ENCODE data around the gene FOXP4. TPM values are rescaled to one million over a fixed set of nuclear protein-coding genes. Genes with fewer than 3 reads are reported as not detected.

FOXP4 gene
- total RNA-seq, 1 experiment from 2014 or later: 32.3 TPM

GRCh38 chr6:41596096-41596685, 50.0 kb downstream of the FOXP4 start:
- DNase-seq (ENCODE audit: low read depth, low spot score) (no peak), ATAC-seq (no peak)
- no peaks in the 10 kb centered on the region for H3K9me3 ChIP-seq (ENCODE audit: control insufficient read depth in 1 of 2, insufficient read depth in 1 of 2, low read depth in 1 of 2, low read length in 2 of 2)
- H2AFZ ChIP-seq (ENCODE audit: low read depth, low read length, poor library complexity, severe bottlenecking): no peak overlapping the region
- ChIA-PET RAD21 (ENCODE audit: low non-redundant PET in 1 of 2, low total read pairs in 2 of 2, uncharacterized antibody in 2 of 2, unreplicated experiment in 2 of 2) (no interaction called here), POLR2A (no interaction called here), CTCF (interaction anchor here (1.2 to 1.4 kb wide), 2 partner anchors 86 to 228 kb away, joined by 3 to 4 read pairs; no protein-coding TSS in a partner anchor)
- peaks cover 4 to 12% of the 10 kb centered on the region in 2 experiments; a peak in 2 of 4 replicates for H3K36me3 ChIP-seq (ENCODE audit: control insufficient read depth in 1 of 2, insufficient read depth in 2 of 2, low read length in 2 of 2)
- no peaks in the 10 kb centered on the region for H3K9me2 ChIP-seq (ENCODE audit: insufficient read depth)
- peaks cover 0 to 3% of the 10 kb centered on the region in 2 experiments; a peak in 1 of 4 replicates for H3K4me1 ChIP-seq (ENCODE audit: control insufficient read depth in 1 of 2, insufficient read depth in 2 of 2, low read length in 2 of 2)
- intact Hi-C loops (cut with micrococcal nuclease): no loop called here
- no TSS peak for BruUV-seq (replicated peaks)
- no peak overlapping the region for H3K4me3 ChIP-seq (replicated peaks in 1 of 2; ENCODE audit: low read depth in 1 of 2, low read length in 2 of 2)
- H3K9ac ChIP-seq (ENCODE audit: low read length): no peak overlapping the region
- TF ChIP-seq FOSL1 (IDR thresholded peaks at IDR 0.05; ENCODE audit: low read depth) (no peak), POLR2AphosphoS5 (IDR thresholded peaks at IDR 0.05; ENCODE audit: low read depth, low read length) (no peak), CTCF (IDR thresholded peaks at IDR 0.05 in 2 of 3, conservative IDR thresholded peaks at IDR 0.05 in 1 of 3; ENCODE audit: borderline replicate concordance in 1 of 3, insufficient read depth in 1 of 3, low read depth in 2 of 3, low read length in 2 of 3) (no peak), SP1 (IDR thresholded peaks at IDR 0.05; ENCODE audit: low read depth) (no peak), ATF3 (IDR thresholded peaks at IDR 0.05) (no peak), MAX (IDR thresholded peaks at IDR 0.05) (no peak), EZH2phosphoT487 (IDR thresholded peaks at IDR 0.05; ENCODE audit: borderline replicate concordance) (no peak), SIN3A (IDR thresholded peaks at IDR 0.05; ENCODE audit: low read depth) (no peak), SRF (IDR thresholded peaks at IDR 0.05; ENCODE audit: low read depth) (no peak), TCF7L2 (IDR thresholded peaks at IDR 0.05; ENCODE audit: borderline replicate concordance, extremely low read depth, insufficient read depth, insufficient read length) (no peak), CEBPB (IDR thresholded peaks at IDR 0.05; ENCODE audit: low read depth) (no peak), ZFX (IDR thresholded peaks at IDR 0.05) (no peak), POLR2A (IDR thresholded peaks at IDR 0.05; ENCODE audit: borderline replicate concordance, extremely low read depth, insufficient read depth, insufficient read length) (no peak), EZH2 (IDR thresholded peaks at IDR 0.05) (no peak), ZBTB33 (IDR thresholded peaks at IDR 0.05; ENCODE audit: extremely low read depth, insufficient replicate concordance, low read length) (no peak), YY1 (IDR thresholded peaks at IDR 0.05; ENCODE audit: extremely low read depth, insufficient replicate concordance, low read depth, low read length) (no peak), REST (IDR thresholded peaks at IDR 0.05; ENCODE audit: low read depth) (no peak)
- no peak overlapping the region for H3K27ac ChIP-seq (ENCODE audit: low read depth, low read length)
- no peaks in the 10 kb centered on the region for H3K27me3 ChIP-seq (ENCODE audit: insufficient read depth, low read length)
- H3K79me2 ChIP-seq (ENCODE audit: insufficient read depth, low read length): no peaks in the 10 kb centered on the region
- H3K4me2 ChIP-seq (ENCODE audit: low read length): no peak overlapping the region
- no peaks in the 10 kb centered on the region for H4K20me1 ChIP-seq (ENCODE audit: insufficient read depth)

Measured in HCT116 (cell line).